HepG2 (cell line): Measurements from ENCODE around the gene NEUROD1. TPM values are rescaled to one million over a fixed set of nuclear protein-coding genes. Genes with fewer than 3 reads are reported as not detected.
A peak's percentile ranks its signal among the peaks of the same experiment; 100 is the strongest.

ENCODE experiments used
- FOSL2 ChIP-seq: sonication (generic); formaldehyde crosslinking; IDR thresholded peaks from 2 replicates; pipeline ENCODE4 v1.4.0; 2020; ENCODE audit warnings: missing genetic modification reagents
- FOXA3 ChIP-seq: IDR thresholded peaks from 2 replicates; pipeline ENCODE4 v1.6.1; 2016; ENCODE audit warnings: missing genetic modification reagents, missing compliant biosample characterization
- GABPB1 ChIP-seq: IDR thresholded peaks from 2 replicates; pipeline ENCODE4 v1.6.1; 2016; ENCODE audit warnings: mild to moderate bottlenecking, missing genetic modification reagents, moderate library complexity, missing compliant biosample characterization
- GATAD1 ChIP-seq: IDR thresholded peaks from 2 replicates; pipeline ENCODE4 v1.6.1; 2016; ENCODE audit warnings: missing genetic modification reagents, missing compliant biosample characterization
- JUNB ChIP-seq: sonication (generic); formaldehyde crosslinking; IDR thresholded peaks from 2 replicates; pipeline ENCODE4 v1.8.0; 2022; ENCODE audit warnings: missing genetic modification reagents, mild to moderate bottlenecking, borderline replicate concordance
- MTA1 ChIP-seq: sonication (generic); formaldehyde crosslinking; IDR thresholded peaks from 2 replicates; pipeline ENCODE4 v1.4.0; 2020; ENCODE audit warnings: missing genetic modification reagents, mild to moderate bottlenecking, borderline replicate concordance
- NONO ChIP-seq, 2 experiments: fragments of 450-650 bp in 1 of 2; sonication (generic) in 1 of 2; formaldehyde crosslinking in 1 of 2; IDR thresholded peaks in 1 of 2; conservative IDR thresholded peaks in 1 of 2; 2 replicates each; pipeline versions ENCODE4 v1.6.1 to v1.8.0; 2017 to 2022; ENCODE audit warnings: mild to moderate bottlenecking in 1 of 2, missing genetic modification reagents in 1 of 2, moderate library complexity in 1 of 2
- RAD21 ChIP-seq: fragments of 450-650 bp; formaldehyde crosslinking; IDR thresholded peaks from 2 replicates; pipeline ENCODE4 v1.5.0; 2020; ENCODE audit warnings: mild to moderate bottlenecking
- RAD51 ChIP-seq: fragments of 450-650 bp; IDR thresholded peaks from 2 replicates; pipeline ENCODE4 v1.6.1; 2016; ENCODE audit warnings: borderline replicate concordance
- XRCC5 ChIP-seq: fragments of 200-400 bp; formaldehyde crosslinking; optimal IDR thresholded peaks from 2 replicates; pipeline ENCODE3; 2017; ENCODE audit warnings: mild to moderate bottlenecking, low read length
- ZC3H13 ChIP-seq: sonication (generic); formaldehyde crosslinking; IDR thresholded peaks from 2 replicates; pipeline ENCODE4 v1.8.1; 2023; ENCODE audit warnings: mild to moderate bottlenecking, missing genetic modification reagents, moderate library complexity
- ZFP36L1 ChIP-seq: sonication (generic); formaldehyde crosslinking; IDR thresholded peaks from 2 replicates; pipeline ENCODE4 v1.8.0; 2022; ENCODE audit warnings: mild to moderate bottlenecking, missing genetic modification reagents, moderate library complexity
- ZFP41 ChIP-seq: sonication (generic); formaldehyde crosslinking; IDR thresholded peaks from 2 replicates; pipeline ENCODE4 v1.4.0; 2020; ENCODE audit warnings: mild to moderate bottlenecking, missing genetic modification reagents, borderline replicate concordance
- ZNF124 ChIP-seq: sonication (generic); formaldehyde crosslinking; IDR thresholded peaks from 2 replicates; pipeline ENCODE4 v1.4.0; 2020; ENCODE audit warnings: missing genetic modification reagents
- ZNF264 ChIP-seq: sonication (generic); formaldehyde crosslinking; IDR thresholded peaks from 2 replicates; pipeline ENCODE4 v1.4.0; 2020; ENCODE audit warnings: missing genetic modification reagents
- ZNF367 ChIP-seq: sonication (generic); formaldehyde crosslinking; IDR thresholded peaks from 2 replicates; pipeline ENCODE4 v1.4.0; 2020; ENCODE audit warnings: missing genetic modification reagents, borderline replicate concordance
- ZNF382 ChIP-seq: sonication (generic); formaldehyde crosslinking; IDR thresholded peaks from 2 replicates; pipeline ENCODE4 v1.5.0; 2020; ENCODE audit warnings: missing genetic modification reagents, mild to moderate bottlenecking, borderline replicate concordance
- polyA plus RNA-seq, 8 experiments: library from polyadenylated mRNA; depleted of rRNA in 3 of 8; stranded (reverse) in 7 of 8; unstranded in 1 of 8; fragments of >200 nt; fragmentation: Illumina TruSeq in 4 of 8; extraction: Trizol in 4 of 8; gene quantifications; 2 replicates each; pipeline versions ENCODE4 v1.2.1 to v1.2.3, GENCODE V29; 2011 to 2016; ENCODE audit warnings: low read depth in 4 of 8, missing spikeins in 1 of 8, mixed read lengths in 1 of 8; ENCODE audit not compliant: insufficient read depth in 1 of 8
- total RNA-seq, 5 experiments: library from RNA; depleted of rRNA; stranded (reverse); fragments of >200 nt; fragmentation: Illumina TruSeq; extraction: Trizol; gene quantifications; 2 replicates each; pipeline ENCODE4 v1.2.3, GENCODE V29; 2016; ENCODE audit warnings: low read depth in 1 of 5
- TF ChIP-seq, protein P1 (sequence below): sonication (generic); formaldehyde crosslinking; conservative IDR thresholded peaks from 2 replicates; pipeline ENCODE4 v1.4.0; 2020; ENCODE audit warnings: missing genetic modification reagents
- TF ChIP-seq, protein P2 (sequence below): sonication (generic); formaldehyde crosslinking; IDR thresholded peaks from 2 replicates; pipeline ENCODE4 v1.4.0; 2020; ENCODE audit warnings: missing genetic modification reagents
- TF ChIP-seq, protein P3 (sequence below): sonication (generic); formaldehyde crosslinking; IDR thresholded peaks from 2 replicates; pipeline ENCODE4 v1.4.0; 2020; ENCODE audit warnings: missing genetic modification reagents

Gene NEUROD1
- total and polyA plus RNA-seq, 2 of the 13 experiments (the other 11 are each of a cell fraction or from before 2014, with no cell fraction given) = not detected

DNA sequence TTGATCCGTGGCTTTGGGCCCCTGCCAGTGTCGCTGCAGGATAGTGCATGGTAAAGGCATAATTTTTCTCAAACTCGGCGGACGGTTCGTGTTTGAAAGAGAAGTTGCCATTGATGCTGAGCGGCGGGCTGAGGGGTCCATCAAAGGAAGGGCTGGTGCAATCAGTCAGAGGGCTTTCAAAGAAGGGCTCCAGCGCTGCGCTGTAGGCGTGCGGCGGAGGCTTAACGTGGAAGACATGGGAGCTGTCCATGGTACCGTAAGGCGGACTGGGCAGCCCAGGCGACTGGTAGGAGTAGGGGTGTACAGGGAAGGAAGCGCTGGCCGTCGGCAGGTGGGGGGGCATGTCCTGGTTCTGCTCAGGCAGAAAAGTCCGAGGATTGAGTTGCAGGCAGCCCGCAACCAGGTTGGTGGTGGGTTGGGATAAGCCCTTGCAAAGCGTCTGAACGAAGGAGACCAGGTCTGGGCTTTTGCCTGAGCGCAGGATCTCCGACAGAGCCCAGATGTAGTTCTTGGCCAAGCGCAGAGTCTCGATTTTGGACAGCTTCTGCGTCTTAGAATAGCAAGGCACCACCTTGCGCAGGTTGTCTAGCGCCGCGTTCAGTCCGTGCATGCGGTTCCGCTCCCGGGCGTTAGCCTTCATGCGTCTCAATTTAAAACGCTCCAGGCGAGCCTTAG is 2.3 kb downstream of the NEUROD1 start (continued):
- TF ChIP-seq ZNF367 (CRISPR knock-in tag) (peak; percentile 84; the same call in 1 of the 2 replicates), ZC3H13 (CRISPR knock-in tag) (0 out of 2 replicates have a peak, but pooled peaks have one; percentile 56), XRCC5 (no peak), GABPB1 (CRISPR knock-in tag) (peak; percentile 50), RAD21 (no peak), JUNB (CRISPR knock-in tag) (peak; percentile 50; the same call in 1 of the 2 replicates), FOXA3 (peak; percentile 37; the same call in 1 of the 2 replicates), RAD51 (no peak), GATAD1 (peak; percentile 62), MTA1 (CRISPR knock-in tag) (peak; percentile 26; the same call in 1 of the 2 replicates), ZNF382 (CRISPR knock-in tag) (no peak), ZNF264 (peak; percentile 88), FOSL2 (CRISPR knock-in tag) (peak; percentile 55), ZFP41 (peak; percentile 81; the same call in 1 of the 2 replicates), ZNF124 (CRISPR knock-in tag) (peak; percentile 68; the same call in 1 of the 2 replicates), NONO (IDR thresholded peaks at IDR 0.05) (no peak), NONO (CRISPR knock-in tag; conservative IDR thresholded peaks at IDR 0.05) (no peak), ZFP36L1 (peak; percentile 56; the same call in 1 of the 2 replicates)
- TF ChIP-seq, protein P1, sequence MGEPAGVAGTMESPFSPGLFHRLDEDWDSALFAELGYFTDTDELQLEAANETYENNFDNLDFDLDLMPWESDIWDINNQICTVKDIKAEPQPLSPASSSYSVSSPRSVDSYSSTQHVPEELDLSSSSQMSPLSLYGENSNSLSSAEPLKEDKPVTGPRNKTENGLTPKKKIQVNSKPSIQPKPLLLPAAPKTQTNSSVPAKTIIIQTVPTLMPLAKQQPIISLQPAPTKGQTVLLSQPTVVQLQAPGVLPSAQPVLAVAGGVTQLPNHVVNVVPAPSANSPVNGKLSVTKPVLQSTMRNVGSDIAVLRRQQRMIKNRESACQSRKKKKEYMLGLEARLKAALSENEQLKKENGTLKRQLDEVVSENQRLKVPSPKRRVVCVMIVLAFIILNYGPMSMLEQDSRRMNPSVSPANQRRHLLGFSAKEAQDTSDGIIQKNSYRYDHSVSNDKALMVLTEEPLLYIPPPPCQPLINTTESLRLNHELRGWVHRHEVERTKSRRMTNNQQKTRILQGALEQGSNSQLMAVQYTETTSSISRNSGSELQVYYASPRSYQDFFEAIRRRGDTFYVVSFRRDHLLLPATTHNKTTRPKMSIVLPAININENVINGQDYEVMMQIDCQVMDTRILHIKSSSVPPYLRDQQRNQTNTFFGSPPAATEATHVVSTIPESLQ (CRISPR knock-in tag) = peak; percentile 86; the same call in 1 of the 2 replicates
- TF ChIP-seq, protein P2, sequence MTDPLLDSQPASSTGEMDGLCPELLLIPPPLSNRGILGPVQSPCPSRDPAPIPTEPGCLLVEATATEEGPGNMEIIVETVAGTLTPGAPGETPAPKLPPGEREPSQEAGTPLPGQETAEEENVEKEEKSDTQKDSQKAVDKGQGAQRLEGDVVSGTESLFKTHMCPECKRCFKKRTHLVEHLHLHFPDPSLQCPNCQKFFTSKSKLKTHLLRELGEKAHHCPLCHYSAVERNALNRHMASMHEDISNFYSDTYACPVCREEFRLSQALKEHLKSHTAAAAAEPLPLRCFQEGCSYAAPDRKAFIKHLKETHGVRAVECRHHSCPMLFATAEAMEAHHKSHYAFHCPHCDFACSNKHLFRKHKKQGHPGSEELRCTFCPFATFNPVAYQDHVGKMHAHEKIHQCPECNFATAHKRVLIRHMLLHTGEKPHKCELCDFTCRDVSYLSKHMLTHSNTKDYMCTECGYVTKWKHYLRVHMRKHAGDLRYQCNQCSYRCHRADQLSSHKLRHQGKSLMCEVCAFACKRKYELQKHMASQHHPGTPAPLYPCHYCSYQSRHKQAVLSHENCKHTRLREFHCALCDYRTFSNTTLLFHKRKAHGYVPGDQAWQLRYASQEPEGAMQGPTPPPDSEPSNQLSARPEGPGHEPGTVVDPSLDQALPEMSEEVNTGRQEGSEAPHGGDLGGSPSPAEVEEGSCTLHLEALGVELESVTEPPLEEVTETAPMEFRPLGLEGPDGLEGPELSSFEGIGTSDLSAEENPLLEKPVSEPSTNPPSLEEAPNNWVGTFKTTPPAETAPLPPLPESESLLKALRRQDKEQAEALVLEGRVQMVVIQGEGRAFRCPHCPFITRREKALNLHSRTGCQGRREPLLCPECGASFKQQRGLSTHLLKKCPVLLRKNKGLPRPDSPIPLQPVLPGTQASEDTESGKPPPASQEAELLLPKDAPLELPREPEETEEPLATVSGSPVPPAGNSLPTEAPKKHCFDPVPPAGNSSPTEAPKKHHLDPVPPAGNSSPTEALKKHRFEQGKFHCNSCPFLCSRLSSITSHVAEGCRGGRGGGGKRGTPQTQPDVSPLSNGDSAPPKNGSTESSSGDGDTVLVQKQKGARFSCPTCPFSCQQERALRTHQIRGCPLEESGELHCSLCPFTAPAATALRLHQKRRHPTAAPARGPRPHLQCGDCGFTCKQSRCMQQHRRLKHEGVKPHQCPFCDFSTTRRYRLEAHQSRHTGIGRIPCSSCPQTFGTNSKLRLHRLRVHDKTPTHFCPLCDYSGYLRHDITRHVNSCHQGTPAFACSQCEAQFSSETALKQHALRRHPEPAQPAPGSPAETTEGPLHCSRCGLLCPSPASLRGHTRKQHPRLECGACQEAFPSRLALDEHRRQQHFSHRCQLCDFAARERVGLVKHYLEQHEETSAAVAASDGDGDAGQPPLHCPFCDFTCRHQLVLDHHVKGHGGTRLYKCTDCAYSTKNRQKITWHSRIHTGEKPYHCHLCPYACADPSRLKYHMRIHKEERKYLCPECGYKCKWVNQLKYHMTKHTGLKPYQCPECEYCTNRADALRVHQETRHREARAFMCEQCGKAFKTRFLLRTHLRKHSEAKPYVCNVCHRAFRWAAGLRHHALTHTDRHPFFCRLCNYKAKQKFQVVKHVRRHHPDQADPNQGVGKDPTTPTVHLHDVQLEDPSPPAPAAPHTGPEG (CRISPR knock-in tag) = peak; percentile 82; the same call in 1 of the 2 replicates
- TF ChIP-seq, protein P3, sequence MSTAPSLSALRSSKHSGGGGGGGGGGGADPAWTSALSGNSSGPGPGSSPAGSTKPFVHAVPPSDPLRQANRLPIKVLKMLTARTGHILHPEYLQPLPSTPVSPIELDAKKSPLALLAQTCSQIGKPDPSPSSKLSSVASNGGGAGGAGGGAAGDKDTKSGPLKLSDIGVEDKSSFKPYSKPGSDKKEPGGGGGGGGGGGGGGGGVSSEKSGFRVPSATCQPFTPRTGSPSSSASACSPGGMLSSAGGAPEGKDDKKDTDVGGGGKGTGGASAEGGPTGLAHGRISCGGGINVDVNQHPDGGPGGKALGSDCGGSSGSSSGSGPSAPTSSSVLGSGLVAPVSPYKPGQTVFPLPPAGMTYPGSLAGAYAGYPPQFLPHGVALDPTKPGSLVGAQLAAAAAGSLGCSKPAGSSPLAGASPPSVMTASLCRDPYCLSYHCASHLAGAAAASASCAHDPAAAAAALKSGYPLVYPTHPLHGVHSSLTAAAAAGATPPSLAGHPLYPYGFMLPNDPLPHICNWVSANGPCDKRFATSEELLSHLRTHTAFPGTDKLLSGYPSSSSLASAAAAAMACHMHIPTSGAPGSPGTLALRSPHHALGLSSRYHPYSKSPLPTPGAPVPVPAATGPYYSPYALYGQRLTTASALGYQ (CRISPR knock-in tag) = peak; percentile 72; the same call in 1 of the 2 replicates
